Vagina (tissue), 2 donors: ENCODE measurements around the gene TMEM35B. TPM values are rescaled to one million over a fixed set of nuclear protein-coding genes. Genes with fewer than 3 reads are reported as not detected.

Experiments
- DNase-seq, 2 donors: peaks; one replicate each; pipeline ENCODE4 v3.0.0-alpha.2; 2017; ENCODE audit errors: extremely low spot score in 2 of 2
- H3K27ac ChIP-seq: fragments of 200-600 bp; sonication (generic); one replicate; pipeline ENCODE4 v1.5.1; 2019
- H3K27me3 ChIP-seq: fragments of 200-600 bp; sonication (generic); one replicate; pipeline ENCODE4 v1.5.1; 2019
- H3K36me3 ChIP-seq, 2 donors: fragments of 200-600 bp; sonication (generic); one replicate each; pipeline ENCODE4 v1.5.1; 2017 to 2019
- H3K4me1 ChIP-seq: fragments of 200-600 bp; sonication (generic); one replicate; pipeline ENCODE4 v1.5.1; 2019
- H3K4me3 ChIP-seq, 2 donors: fragments of 200-600 bp; sonication (generic); 1 replicate in 1 of 2; 2 replicates in 1 of 2; pipeline ENCODE4 v1.5.1; 2016 to 2019
- H3K9me3 ChIP-seq: fragments of 200-600 bp; sonication (generic); one replicate; pipeline ENCODE4 v1.5.1; 2019
- POLR2A ChIP-seq, 2 donors: fragments of 450-650 bp; IDR thresholded peaks; one replicate each; pipeline ENCODE4 v1.6.1; 2017; ENCODE audit warnings: antibody characterized with exemption in 2 of 2, mild to moderate bottlenecking in 2 of 2, moderate library complexity in 2 of 2
- POLR2AphosphoS5 ChIP-seq, 2 donors: sonication (generic); formaldehyde crosslinking; IDR thresholded peaks; one replicate each; pipeline ENCODE4 v1.9.0; 2017; ENCODE audit warnings: antibody characterized with exemption in 2 of 2, mild to moderate bottlenecking in 2 of 2, low read depth in 1 of 2; ENCODE audit not compliant: insufficient read depth in 1 of 2
- intact Hi-C: fragments of 100-400 bp; cut with DNase I; formaldehyde crosslinking; loops from one replicate; pipeline ENCODE4 v1.15.1; 2023
- total RNA-seq: library from RNA; depleted of rRNA; stranded (reverse); fragments of >200 nt; gene quantifications from one replicate; pipeline ENCODE4 v1.2.3, GENCODE V29; 2016
- TF ChIP-seq, protein P1 (sequence below), 3 experiments: fragments of 450-650 bp in 2 of 3; fragments of 200-600 bp in 1 of 3; sonication (generic) in 1 of 3; IDR thresholded peaks; one replicate each; pipeline ENCODE4 v1.5.1; 2017 to 2019; ENCODE audit warnings: antibody characterized with exemption in 3 of 3, mild to moderate bottlenecking in 2 of 3, moderate library complexity in 2 of 3

TMEM35B gene
- total RNA-seq, 1 donor from 2014 or later = 44.0 TPM

GRCh38 chr1:34984435-34984792 lies 733 bp downstream of the TMEM35B start:
- peak overlapping the region; percentile 70 to 74 for H3K4me3 ChIP-seq
- H3K27me3 ChIP-seq = no peaks in the 10 kb centered on the region
- no peaks in the 10 kb centered on the region for H3K36me3 ChIP-seq
- H3K27ac ChIP-seq = peak overlapping the region; percentile 94
- no peaks in the 10 kb centered on the region for H3K9me3 ChIP-seq
- no peak for DNase-seq
- no peak for TF ChIP-seq POLR2A (IDR thresholded peaks at IDR 0.05)
- peaks cover 31% of the 10 kb centered on the region for H3K4me1 ChIP-seq
- intact Hi-C loops = no loop called here

DNA sequence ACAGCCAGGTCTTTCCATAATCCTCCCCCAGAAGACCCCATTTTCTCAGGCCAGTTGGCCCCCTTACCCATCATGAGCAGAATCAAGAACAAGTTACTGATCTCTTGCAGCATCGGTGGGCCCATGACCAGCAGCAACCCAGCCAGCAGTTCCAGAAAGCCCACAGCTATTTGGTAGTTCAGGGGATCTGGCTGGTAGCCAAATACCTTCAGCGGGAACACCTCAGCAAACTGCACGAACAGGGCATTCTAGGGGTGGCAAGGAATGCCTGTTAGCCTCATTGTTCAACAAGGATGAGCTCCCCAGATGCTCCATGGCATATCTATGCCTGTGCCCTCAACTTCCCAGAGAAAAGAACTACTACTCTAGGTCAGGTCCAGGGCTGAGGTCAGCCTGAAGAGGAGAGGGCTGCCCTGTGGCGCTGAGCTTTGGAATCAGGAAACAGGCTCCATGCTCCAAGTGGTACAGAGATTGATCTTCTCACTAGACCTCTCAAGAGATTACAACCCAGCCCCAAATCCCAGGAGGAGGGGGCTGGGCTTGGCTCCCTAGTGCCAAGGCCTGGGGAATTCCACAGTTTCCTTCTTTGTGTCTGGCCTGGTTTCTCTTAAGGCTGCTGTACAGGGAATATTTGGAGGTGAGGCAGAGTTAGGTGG lies 1.3 kb downstream of the TMEM35B start:
- H3K9me3 ChIP-seq = no peaks in the 10 kb centered on the region
- H3K36me3 ChIP-seq = no peaks in the 10 kb centered on the region
- TF ChIP-seq, protein P1, sequence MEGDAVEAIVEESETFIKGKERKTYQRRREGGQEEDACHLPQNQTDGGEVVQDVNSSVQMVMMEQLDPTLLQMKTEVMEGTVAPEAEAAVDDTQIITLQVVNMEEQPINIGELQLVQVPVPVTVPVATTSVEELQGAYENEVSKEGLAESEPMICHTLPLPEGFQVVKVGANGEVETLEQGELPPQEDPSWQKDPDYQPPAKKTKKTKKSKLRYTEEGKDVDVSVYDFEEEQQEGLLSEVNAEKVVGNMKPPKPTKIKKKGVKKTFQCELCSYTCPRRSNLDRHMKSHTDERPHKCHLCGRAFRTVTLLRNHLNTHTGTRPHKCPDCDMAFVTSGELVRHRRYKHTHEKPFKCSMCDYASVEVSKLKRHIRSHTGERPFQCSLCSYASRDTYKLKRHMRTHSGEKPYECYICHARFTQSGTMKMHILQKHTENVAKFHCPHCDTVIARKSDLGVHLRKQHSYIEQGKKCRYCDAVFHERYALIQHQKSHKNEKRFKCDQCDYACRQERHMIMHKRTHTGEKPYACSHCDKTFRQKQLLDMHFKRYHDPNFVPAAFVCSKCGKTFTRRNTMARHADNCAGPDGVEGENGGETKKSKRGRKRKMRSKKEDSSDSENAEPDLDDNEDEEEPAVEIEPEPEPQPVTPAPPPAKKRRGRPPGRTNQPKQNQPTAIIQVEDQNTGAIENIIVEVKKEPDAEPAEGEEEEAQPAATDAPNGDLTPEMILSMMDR (IDR thresholded peaks at IDR 0.05) = no peak
- TF ChIP-seq POLR2A (IDR thresholded peaks at IDR 0.05) = no peak
- H3K27ac ChIP-seq = peak overlapping the region; percentile 94
- DNase-seq = no peak
- H3K4me1 ChIP-seq = peaks cover 31% of the 10 kb centered on the region
- peak overlapping the region; percentile 70 to 74 for H3K4me3 ChIP-seq
- H3K27me3 ChIP-seq = no peaks in the 10 kb centered on the region
- intact Hi-C loops = no loop called here

DNA sequence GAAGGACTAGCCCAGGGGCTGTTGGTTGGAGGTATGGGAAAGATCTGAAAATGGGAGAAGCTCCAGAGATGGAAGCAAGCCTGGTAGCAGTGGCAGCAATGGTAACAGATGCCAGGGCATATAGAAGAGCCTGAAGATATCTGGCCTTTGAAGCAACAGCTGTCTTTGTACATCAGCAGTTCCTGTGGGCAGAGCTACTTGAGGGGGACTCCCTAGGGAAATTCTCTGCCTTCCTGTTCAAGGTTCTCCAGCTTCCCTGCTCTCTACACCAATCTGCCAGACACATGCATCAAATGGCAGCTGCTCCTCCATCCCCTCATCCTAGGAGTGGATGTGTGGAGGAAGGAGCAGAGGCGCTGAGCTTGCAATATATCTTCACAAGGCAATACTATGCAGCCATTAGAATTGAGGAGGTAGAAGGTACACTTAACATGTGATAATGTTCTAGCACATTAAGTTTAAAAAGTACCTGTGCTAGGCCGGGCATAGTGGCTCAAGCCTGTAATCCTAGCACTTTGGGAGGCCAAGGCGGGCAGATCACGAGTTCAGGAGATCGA lies 2.2 kb downstream of the TMEM35B start:
- Histone ChIP-seq H3K27ac (no peak overlapping the region), H3K9me3 (no peaks in the 10 kb centered on the region), H3K27me3 (no peaks in the 10 kb centered on the region), H3K4me3 (no peak overlapping the region), H3K36me3 (no peaks in the 10 kb centered on the region), H3K4me1 (peaks cover 31% of the 10 kb centered on the region)
- TF ChIP-seq POLR2A (IDR thresholded peaks at IDR 0.05) (no peak), POLR2AphosphoS5 (IDR thresholded peaks at IDR 0.05; ENCODE audit: insufficient read depth in 1 of 2, low read depth in 1 of 2) (no peak)
- TF ChIP-seq, protein P1 (IDR thresholded peaks at IDR 0.05) = no peak
- intact Hi-C loops = no loop called here
- DNase-seq = no peak

DNA sequence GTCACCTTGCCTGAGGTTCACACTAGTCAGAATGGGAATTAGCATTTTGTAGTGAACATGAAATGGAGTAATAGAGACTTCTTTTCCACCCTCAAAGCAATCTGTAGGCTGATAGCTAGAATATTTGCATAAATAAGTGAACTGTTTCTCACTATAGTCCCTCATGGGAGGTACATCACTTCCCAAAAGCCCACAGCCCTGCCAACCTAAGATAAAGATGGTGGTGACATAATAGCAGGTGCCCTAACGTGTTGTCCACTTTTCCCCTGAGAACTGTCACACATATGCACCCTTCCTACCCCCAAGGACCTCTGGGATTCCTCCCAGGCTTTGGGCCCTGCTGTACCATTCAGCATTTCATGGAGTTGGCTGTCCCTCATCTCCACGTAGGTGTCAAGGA lies 4.4 kb downstream of the TMEM35B start:
- Histone ChIP-seq H3K27me3 (no peaks in the 10 kb centered on the region), H3K27ac (no peak overlapping the region)
- TF ChIP-seq POLR2AphosphoS5 (IDR thresholded peaks at IDR 0.05; ENCODE audit: insufficient read depth in 1 of 2, low read depth in 1 of 2) = no peak
- TF ChIP-seq POLR2A (IDR thresholded peaks at IDR 0.05) = no peak
- TF ChIP-seq, protein P1 (IDR thresholded peaks at IDR 0.05) = no peak

DNA sequence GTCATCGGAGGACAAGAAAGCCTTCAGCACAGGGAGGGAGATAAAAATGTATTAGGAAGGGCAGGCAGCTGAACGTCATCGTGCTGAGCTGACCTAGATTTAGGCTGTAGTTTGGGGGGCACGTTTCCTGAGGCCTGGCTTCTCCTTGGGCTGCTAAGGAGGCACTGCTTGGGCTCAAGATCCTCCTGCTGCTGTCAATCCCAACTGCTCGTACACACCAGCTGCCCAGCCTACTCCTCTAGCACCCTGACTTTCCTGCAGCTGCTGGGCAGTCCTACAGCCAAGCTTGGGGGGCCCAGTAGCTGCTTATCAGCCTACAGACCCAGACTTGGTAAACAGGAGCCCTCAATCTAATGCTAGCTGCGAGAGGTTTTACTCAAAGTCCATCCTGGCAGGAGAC lies 6.2 kb downstream of the TMEM35B start:
- intact Hi-C loops = no loop called here
- DNase-seq = no peak

More for the DNA sequence above, 4.4 kb downstream of the TMEM35B start:
- no peak for DNase-seq
- H3K4me1 ChIP-seq = peaks cover 21% of the 10 kb centered on the region
- intact Hi-C loops = no loop called here
- H3K4me3 ChIP-seq = no peak overlapping the region
- no peaks in the 10 kb centered on the region for H3K36me3 ChIP-seq
- no peaks in the 10 kb centered on the region for H3K9me3 ChIP-seq

More for the DNA sequence above, 6.2 kb downstream of the TMEM35B start:
- Histone ChIP-seq H3K4me1 (peaks cover 14% of the 10 kb centered on the region), H3K9me3 (no peaks in the 10 kb centered on the region), H3K27me3 (no peaks in the 10 kb centered on the region), H3K36me3 (no peaks in the 10 kb centered on the region), H3K27ac (no peak overlapping the region), H3K4me3 (no peak overlapping the region)
- TF ChIP-seq POLR2AphosphoS5 (IDR thresholded peaks at IDR 0.05; ENCODE audit: insufficient read depth in 1 of 2, low read depth in 1 of 2) (no peak), POLR2A (IDR thresholded peaks at IDR 0.05) (no peak)
- TF ChIP-seq, protein P1 (IDR thresholded peaks at IDR 0.05) = no peak
